ENCODE data around the gene SLC1A4.

The SLC1A4 gene

DNA sequence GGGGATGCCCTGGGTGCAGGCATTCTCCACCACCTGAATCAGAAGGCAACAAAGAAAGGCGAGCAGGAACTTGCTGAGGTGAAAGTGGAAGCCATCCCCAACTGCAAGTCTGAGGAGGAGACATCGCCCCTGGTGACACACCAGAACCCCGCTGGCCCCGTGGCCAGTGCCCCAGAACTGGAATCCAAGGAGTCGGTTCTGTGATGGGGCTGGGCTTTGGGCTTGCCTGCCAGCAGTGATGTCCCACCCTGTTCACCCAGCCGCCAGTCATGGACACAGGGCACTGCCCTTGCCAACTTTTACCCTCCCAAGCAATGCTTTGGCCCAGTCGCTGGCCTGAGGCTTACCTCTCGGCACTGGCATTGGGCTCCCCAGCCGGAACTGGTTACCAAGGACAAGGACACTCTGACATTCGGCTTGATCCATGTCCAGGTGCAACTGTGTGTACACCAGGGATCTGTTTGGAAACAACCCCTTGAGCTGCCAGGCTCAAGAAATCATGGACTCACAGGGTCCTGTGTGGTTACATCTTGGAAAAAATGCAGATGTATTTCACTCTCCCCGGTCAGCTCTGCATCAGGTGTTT is 31.8 kb downstream of the SLC1A4 start:
- Histone ChIP-seq H3K4me2 (ENCODE audit: low read depth, low read length) (no peak overlapping the region), H3K4me3 (ENCODE audit: low read length) (no peak overlapping the region), H3K27ac (ENCODE audit: low read length) (no peak overlapping the region), H3K9ac (ENCODE audit: low read length) (no peak overlapping the region), H3K4me1 (ENCODE audit: low read length) (peaks cover 12% of the 10 kb centered on the region), H3K79me2 (ENCODE audit: low read length) (peaks cover 89% of the 10 kb centered on the region), H3K36me3 (replicated peaks; ENCODE audit: insufficient read depth, low read length) (peaks cover 52% of the 10 kb centered on the region), H3K27me3 (replicated peaks; ENCODE audit: insufficient read depth, low read length) (no peaks in the 10 kb centered on the region), H3K9me2 (replicated peaks; ENCODE audit: insufficient read depth, low read length) (no peaks in the 10 kb centered on the region), H3K9me3 (replicated peaks; ENCODE audit: insufficient read depth, low read length) (no peaks in the 10 kb centered on the region), H3F3A (ENCODE audit: insufficient read depth, low read length) (peaks cover 43% of the 10 kb centered on the region), H2AFZ (ENCODE audit: low read length) (no peak overlapping the region), H4K20me1 (ENCODE audit: insufficient read depth, low read length) (no peaks in the 10 kb centered on the region)
- DNase-seq, result no peak
- TF ChIP-seq, protein P1, sequence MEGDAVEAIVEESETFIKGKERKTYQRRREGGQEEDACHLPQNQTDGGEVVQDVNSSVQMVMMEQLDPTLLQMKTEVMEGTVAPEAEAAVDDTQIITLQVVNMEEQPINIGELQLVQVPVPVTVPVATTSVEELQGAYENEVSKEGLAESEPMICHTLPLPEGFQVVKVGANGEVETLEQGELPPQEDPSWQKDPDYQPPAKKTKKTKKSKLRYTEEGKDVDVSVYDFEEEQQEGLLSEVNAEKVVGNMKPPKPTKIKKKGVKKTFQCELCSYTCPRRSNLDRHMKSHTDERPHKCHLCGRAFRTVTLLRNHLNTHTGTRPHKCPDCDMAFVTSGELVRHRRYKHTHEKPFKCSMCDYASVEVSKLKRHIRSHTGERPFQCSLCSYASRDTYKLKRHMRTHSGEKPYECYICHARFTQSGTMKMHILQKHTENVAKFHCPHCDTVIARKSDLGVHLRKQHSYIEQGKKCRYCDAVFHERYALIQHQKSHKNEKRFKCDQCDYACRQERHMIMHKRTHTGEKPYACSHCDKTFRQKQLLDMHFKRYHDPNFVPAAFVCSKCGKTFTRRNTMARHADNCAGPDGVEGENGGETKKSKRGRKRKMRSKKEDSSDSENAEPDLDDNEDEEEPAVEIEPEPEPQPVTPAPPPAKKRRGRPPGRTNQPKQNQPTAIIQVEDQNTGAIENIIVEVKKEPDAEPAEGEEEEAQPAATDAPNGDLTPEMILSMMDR (IDR thresholded peaks at IDR 0.05; ENCODE audit: low read length), result no peak
- TF ChIP-seq EZH2 (optimal IDR thresholded peaks at IDR 0.05; ENCODE audit: low read depth, low read length) (no peak), EZH2phosphoT487 (IDR thresholded peaks at IDR 0.05; ENCODE audit: low read length) (no peak)

DNA sequence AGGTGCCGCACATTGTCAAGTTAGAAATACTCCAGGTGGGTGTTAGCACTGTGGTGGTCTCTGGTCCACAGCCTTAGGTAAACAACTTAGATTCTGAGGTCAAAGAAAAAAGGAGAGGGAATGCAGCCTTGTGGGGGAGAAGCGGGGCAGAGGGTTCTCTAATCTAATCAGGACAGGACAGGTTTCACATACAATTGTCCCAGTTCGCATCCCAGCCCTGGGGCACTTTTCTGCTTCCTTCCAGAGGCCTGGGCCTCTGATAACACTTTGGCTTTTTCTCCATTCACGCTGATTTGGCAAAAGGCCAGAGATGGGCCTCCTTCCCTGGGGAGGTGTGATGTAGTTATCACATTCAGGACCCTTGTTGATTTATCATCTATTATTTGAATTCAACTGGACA is 32.5 kb downstream of the SLC1A4 start:
- Histone ChIP-seq H3K4me3 (ENCODE audit: low read length) (no peak overlapping the region), H3K4me2 (ENCODE audit: low read depth, low read length) (no peak overlapping the region), H3K9me2 (replicated peaks; ENCODE audit: insufficient read depth, low read length) (no peaks in the 10 kb centered on the region), H3K27ac (ENCODE audit: low read length) (no peak overlapping the region), H2AFZ (ENCODE audit: low read length) (no peak overlapping the region), H3K4me1 (ENCODE audit: low read length) (peaks cover 7% of the 10 kb centered on the region; the same call in 1 of the 2 replicates), H3K79me2 (ENCODE audit: low read length) (peaks cover 84% of the 10 kb centered on the region), H3K36me3 (replicated peaks; ENCODE audit: insufficient read depth, low read length) (peaks cover 46% of the 10 kb centered on the region), H4K20me1 (ENCODE audit: insufficient read depth, low read length) (no peaks in the 10 kb centered on the region), H3F3A (ENCODE audit: insufficient read depth, low read length) (peaks cover 42% of the 10 kb centered on the region), H3K9ac (ENCODE audit: low read length) (no peak overlapping the region), H3K27me3 (replicated peaks; ENCODE audit: insufficient read depth, low read length) (no peaks in the 10 kb centered on the region), H3K9me3 (replicated peaks; ENCODE audit: insufficient read depth, low read length) (no peaks in the 10 kb centered on the region)
- TF ChIP-seq, protein P1 (IDR thresholded peaks at IDR 0.05; ENCODE audit: low read length), result no peak
- TF ChIP-seq EZH2 (optimal IDR thresholded peaks at IDR 0.05; ENCODE audit: low read depth, low read length) (no peak), EZH2phosphoT487 (IDR thresholded peaks at IDR 0.05; ENCODE audit: low read length) (no peak)
- DNase-seq, result no peak

DNA sequence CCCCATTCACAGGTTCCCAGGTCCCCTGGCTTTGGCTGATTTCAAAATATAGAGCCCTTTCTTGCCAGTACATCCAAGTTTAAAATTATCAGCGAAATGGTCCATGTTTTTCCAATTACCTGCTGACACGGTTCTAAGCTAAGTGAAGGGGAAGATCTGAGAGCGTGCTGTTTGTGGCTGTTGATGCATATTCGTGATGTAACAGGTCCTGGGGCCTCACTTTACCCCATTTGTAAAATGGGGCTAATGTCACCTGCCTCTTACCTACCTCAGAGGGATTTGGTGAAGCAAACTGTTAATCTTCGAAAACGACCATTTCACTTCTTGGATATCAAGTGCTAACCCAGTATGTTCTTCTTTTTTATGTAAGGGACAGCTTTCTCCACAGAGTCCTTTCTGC is 33.0 kb downstream of the SLC1A4 start:
- H3K4me1 ChIP-seq (ENCODE audit: low read length), result peaks cover 7% of the 10 kb centered on the region; the same call in 1 of the 2 replicates
- no peak for DNase-seq
- no peaks in the 10 kb centered on the region for H4K20me1 ChIP-seq (ENCODE audit: insufficient read depth, low read length)
- no peak overlapping the region for H3K9ac ChIP-seq (ENCODE audit: low read length)
- no peak overlapping the region for H2AFZ ChIP-seq (ENCODE audit: low read length)
- H3K4me2 ChIP-seq (ENCODE audit: low read depth, low read length), result no peak overlapping the region
- H3K36me3 ChIP-seq (replicated peaks; ENCODE audit: insufficient read depth, low read length), result peaks cover 42% of the 10 kb centered on the region
- no peak overlapping the region for H3K27ac ChIP-seq (ENCODE audit: low read length)
- H3K79me2 ChIP-seq (ENCODE audit: low read length), result peaks cover 79% of the 10 kb centered on the region
- TF ChIP-seq EZH2phosphoT487 (IDR thresholded peaks at IDR 0.05; ENCODE audit: low read length) (no peak), EZH2 (optimal IDR thresholded peaks at IDR 0.05; ENCODE audit: low read depth, low read length) (no peak)
- TF ChIP-seq, protein P1 (IDR thresholded peaks at IDR 0.05; ENCODE audit: low read length), result no peak
- H3K9me2 ChIP-seq (replicated peaks; ENCODE audit: insufficient read depth, low read length), result no peaks in the 10 kb centered on the region
- no peak overlapping the region for H3K4me3 ChIP-seq (ENCODE audit: low read length)
- peaks cover 41% of the 10 kb centered on the region for H3F3A ChIP-seq (ENCODE audit: insufficient read depth, low read length)
- H3K9me3 ChIP-seq (replicated peaks; ENCODE audit: insufficient read depth, low read length), result no peaks in the 10 kb centered on the region
- H3K27me3 ChIP-seq (replicated peaks; ENCODE audit: insufficient read depth, low read length), result no peaks in the 10 kb centered on the region
